ENCODE results near the gene SLC2A1. TPM values are rescaled to one million over a fixed set of nuclear protein-coding genes. Genes with fewer than 3 reads are reported as not detected.

The SLC2A1 gene
- total RNA-seq, result 757 and 2,909 TPM in 2 replicates

GRCh38 chr1:42958488-42959319 lies at the start of gene SLC2A1:
TSS of gene SLC2A1 (minus strand) at chr1:42958868. CDS start at chr1:42958651, 217 bp downstream.

Other genes starting within 250 kb of the SLC2A1 start
- 0.07 TPM in 1 of 2 replicates, not detected in the other for gene CLDN19, start 218.6 kb downstream of the SLC2A1 start, total RNA-seq
- gene P3H1, start 191.8 kb downstream of the SLC2A1 start, total RNA-seq, result 16.1 and 26.2 TPM in 2 replicates
- 4.4 and 4.6 TPM in 2 replicates for gene C1orf50, start 191.6 kb downstream of the SLC2A1 start, total RNA-seq
- 0.07 and 0.34 TPM in 2 replicates for gene TMEM269, start 173.9 kb downstream of the SLC2A1 start, total RNA-seq
- gene ERMAP, start 141.7 kb downstream of the SLC2A1 start, total RNA-seq, result 5.8 and 6.4 TPM in 2 replicates
- 10.7 and 19.8 TPM in 2 replicates for gene SVBP, start 141.5 kb downstream of the SLC2A1 start, total RNA-seq
- gene ZNF691, start 112.3 kb downstream of the SLC2A1 start, total RNA-seq, result 4.4 and 7.7 TPM in 2 replicates
- gene EBNA1BP2, start 213.4 kb upstream of the SLC2A1 start, total RNA-seq, result 112 and 197 TPM in 2 replicates
- 0.07 and 0.34 TPM in 2 replicates for gene CFAP57, start 213.5 kb upstream of the SLC2A1 start, total RNA-seq

All from nasal cavity respiratory epithelium epithelial cell of viscerocranial mucosa (primary cell).